HepG2 (cell line): ENCODE measurements around the gene PRSS53. TPM values are rescaled to one million over a fixed set of nuclear protein-coding genes. Genes with fewer than 3 reads are reported as not detected.

Source experiments
- ARHGAP35 ChIP-seq: sonication (generic); formaldehyde crosslinking; IDR thresholded peaks from 2 replicates; pipeline ENCODE4 v1.9.0; 2022; ENCODE audit warnings: mild to moderate bottlenecking, inconsistent platforms, moderate library complexity, missing genetic modification reagents, borderline replicate concordance
- DMAP1 ChIP-seq: IDR thresholded peaks from 2 replicates; pipeline ENCODE4 v1.6.1; 2016
- ETV6 ChIP-seq: sonication (generic); formaldehyde crosslinking; conservative IDR thresholded peaks from 2 replicates; pipeline ENCODE4 v1.4.0; 2020; ENCODE audit warnings: missing genetic modification reagents
- FOXA3 ChIP-seq: IDR thresholded peaks from 2 replicates; pipeline ENCODE4 v1.6.1; 2016; ENCODE audit warnings: missing genetic modification reagents, missing compliant biosample characterization
- IKZF5 ChIP-seq: IDR thresholded peaks from 2 replicates; pipeline ENCODE4 v1.6.1; 2018; ENCODE audit warnings: missing genetic modification reagents, mild to moderate bottlenecking, missing compliant biosample characterization
- KDM6A ChIP-seq: IDR thresholded peaks from 2 replicates; pipeline ENCODE4 v1.6.1; 2016; ENCODE audit warnings: low read depth
- MTF1 ChIP-seq: sonication (generic); formaldehyde crosslinking; IDR thresholded peaks from 2 replicates; pipeline ENCODE4 v1.5.0; 2020; ENCODE audit warnings: missing genetic modification reagents
- NPAS2 ChIP-seq: sonication (generic); formaldehyde crosslinking; IDR thresholded peaks from 2 replicates; pipeline ENCODE4 v1.8.0; 2022; ENCODE audit warnings: mild to moderate bottlenecking, missing genetic modification reagents, borderline replicate concordance
- POLR2AphosphoS5 ChIP-seq: IDR thresholded peaks from 2 replicates; pipeline ENCODE4 v1.6.1; 2012; ENCODE audit warnings: low read depth, low read length
- SIN3B ChIP-seq: fragments of 150-350 bp; IDR thresholded peaks from 2 replicates; pipeline ENCODE4 v1.6.1; 2014; ENCODE audit warnings: low read length
- TARDBP ChIP-seq: sonication (generic); formaldehyde crosslinking; IDR thresholded peaks from 2 replicates; pipeline ENCODE4 v1.8.0; 2022; ENCODE audit warnings: mild to moderate bottlenecking, missing genetic modification reagents
- YEATS2 ChIP-seq: sonication (generic); formaldehyde crosslinking; IDR thresholded peaks from 2 replicates; pipeline ENCODE4 v1.4.0; 2020; ENCODE audit warnings: missing genetic modification reagents, borderline replicate concordance
- YEATS4 ChIP-seq: sonication (generic); formaldehyde crosslinking; IDR thresholded peaks from 2 replicates; pipeline ENCODE4 v1.4.0; 2020; ENCODE audit warnings: missing genetic modification reagents, borderline replicate concordance
- YY1 ChIP-seq: IDR thresholded peaks from 2 replicates; pipeline ENCODE4 v1.6.1; 2011; ENCODE audit warnings: low read length, low read depth, moderate library complexity, mild to moderate bottlenecking; ENCODE audit not compliant: insufficient read depth, insufficient replicate concordance
- ZNF180 ChIP-seq: sonication (generic); formaldehyde crosslinking; IDR thresholded peaks from 2 replicates; pipeline ENCODE4 v1.4.0; 2020; ENCODE audit warnings: low read depth, missing genetic modification reagents, borderline replicate concordance
- ZNF350 ChIP-seq: sonication (generic); formaldehyde crosslinking; IDR thresholded peaks from 2 replicates; pipeline ENCODE4 v1.4.0; 2020; ENCODE audit warnings: mild to moderate bottlenecking, low read depth, missing genetic modification reagents, borderline replicate concordance
- ZNF546 ChIP-seq: sonication (generic); formaldehyde crosslinking; conservative IDR thresholded peaks from 2 replicates; pipeline ENCODE4 v1.8.1; 2023; ENCODE audit warnings: mild to moderate bottlenecking, missing genetic modification reagents
- ZNF616 ChIP-seq: sonication (generic); formaldehyde crosslinking; IDR thresholded peaks from 2 replicates; pipeline ENCODE4 v1.5.0; 2020; ENCODE audit warnings: low read depth, mild to moderate bottlenecking, missing genetic modification reagents
- ZNF800 ChIP-seq: sonication (generic); formaldehyde crosslinking; IDR thresholded peaks from 2 replicates; pipeline ENCODE4 v1.4.0; 2020; ENCODE audit warnings: missing genetic modification reagents
- ZXDC ChIP-seq: sonication (generic); formaldehyde crosslinking; IDR thresholded peaks from 2 replicates; pipeline ENCODE4 v1.5.0; 2020; ENCODE audit warnings: mild to moderate bottlenecking, missing genetic modification reagents
- polyA plus RNA-seq, 8 experiments: library from polyadenylated mRNA; depleted of rRNA in 3 of 8; stranded (reverse) in 7 of 8; unstranded in 1 of 8; fragments of >200 nt; fragmentation: Illumina TruSeq in 4 of 8; extraction: Trizol in 4 of 8; gene quantifications; 2 replicates each; pipeline versions ENCODE4 v1.2.1 to v1.2.3, GENCODE V29; 2011 to 2016; ENCODE audit warnings: low read depth in 4 of 8, missing spikeins in 1 of 8, mixed read lengths in 1 of 8; ENCODE audit not compliant: insufficient read depth in 1 of 8
- total RNA-seq, 5 experiments: library from RNA; depleted of rRNA; stranded (reverse); fragments of >200 nt; fragmentation: Illumina TruSeq; extraction: Trizol; gene quantifications; 2 replicates each; pipeline ENCODE4 v1.2.3, GENCODE V29; 2016; ENCODE audit warnings: low read depth in 1 of 5
- TF ChIP-seq, protein P1 (sequence below): sonication (generic); formaldehyde crosslinking; IDR thresholded peaks from 2 replicates; pipeline ENCODE4 v1.4.0; 2020; ENCODE audit warnings: missing genetic modification reagents

The PRSS53 gene
- total and polyA plus RNA-seq, 2 of the 13 experiments (the other 11 are each of a cell fraction or from before 2014, with no cell fraction given) = 2.2 to 7.4 TPM

- TF ChIP-seq IKZF5 (CRISPR knock-in tag) = peak; percentile 77
- TF ChIP-seq ZNF350 (CRISPR knock-in tag) = peak; percentile 87
- peak; percentile 63 for TF ChIP-seq FOXA3
- TF ChIP-seq YEATS4 (CRISPR knock-in tag) = peak; percentile 94
- TF ChIP-seq YEATS2 (CRISPR knock-in tag) = peak; percentile 95
- peak; percentile 96 for TF ChIP-seq ZNF800
- TF ChIP-seq POLR2AphosphoS5 = peak; percentile 87
- TF ChIP-seq ZNF180 = no peak
- TF ChIP-seq ETV6 (CRISPR knock-in tag) = peak; percentile 33; the same call in 1 of the 2 replicates
- no peak for TF ChIP-seq SIN3B
- peak; percentile 93 for TF ChIP-seq DMAP1 (CRISPR knock-in tag)
- peak; percentile 87 for TF ChIP-seq YY1
- peak; percentile 72; the same call in 1 of the 2 replicates for TF ChIP-seq ZXDC (CRISPR knock-in tag)
- TF ChIP-seq TARDBP (CRISPR knock-in tag) = peak; percentile 49; the same call in 1 of the 2 replicates
- TF ChIP-seq MTF1 (CRISPR knock-in tag) = peak; percentile 87
- TF ChIP-seq KDM6A (CRISPR knock-in tag) = no peak
- 0 out of 2 replicates have a peak, but pooled peaks have one; percentile 27 for TF ChIP-seq ZNF616 (CRISPR knock-in tag)
- TF ChIP-seq NPAS2 (CRISPR knock-in tag) = no peak
- peak; percentile 96 for TF ChIP-seq ARHGAP35 (CRISPR knock-in tag)
- peak; percentile 89 for TF ChIP-seq ZNF546 (CRISPR knock-in tag)
- TF ChIP-seq, protein P1, sequence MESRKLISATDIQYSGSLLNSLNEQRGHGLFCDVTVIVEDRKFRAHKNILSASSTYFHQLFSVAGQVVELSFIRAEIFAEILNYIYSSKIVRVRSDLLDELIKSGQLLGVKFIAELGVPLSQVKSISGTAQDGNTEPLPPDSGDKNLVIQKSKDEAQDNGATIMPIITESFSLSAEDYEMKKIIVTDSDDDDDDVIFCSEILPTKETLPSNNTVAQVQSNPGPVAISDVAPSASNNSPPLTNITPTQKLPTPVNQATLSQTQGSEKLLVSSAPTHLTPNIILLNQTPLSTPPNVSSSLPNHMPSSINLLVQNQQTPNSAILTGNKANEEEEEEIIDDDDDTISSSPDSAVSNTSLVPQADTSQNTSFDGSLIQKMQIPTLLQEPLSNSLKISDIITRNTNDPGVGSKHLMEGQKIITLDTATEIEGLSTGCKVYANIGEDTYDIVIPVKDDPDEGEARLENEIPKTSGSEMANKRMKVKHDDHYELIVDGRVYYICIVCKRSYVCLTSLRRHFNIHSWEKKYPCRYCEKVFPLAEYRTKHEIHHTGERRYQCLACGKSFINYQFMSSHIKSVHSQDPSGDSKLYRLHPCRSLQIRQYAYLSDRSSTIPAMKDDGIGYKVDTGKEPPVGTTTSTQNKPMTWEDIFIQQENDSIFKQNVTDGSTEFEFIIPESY (CRISPR knock-in tag) = no peak
Observed at GRCh38 chr16:31094424-31095120, 5.8 kb upstream of the PRSS53 start, which contains the start of gene VKORC1 (continued).
